Gastroesophageal sphincter (tissue), 3 donors: ENCODE measurements around the gene CENPU.
"Not testable (repeated sequence)": the region's sequence is repeated elsewhere in the genome, so short reads cannot be mapped to it uniquely, and the experiment has no call there.

Source experiments
- CTCF ChIP-seq, 4 experiments: fragments of 200-600 bp in 2 of 4; fragments of 450-650 bp in 2 of 4; sonication (generic) in 1 of 4; IDR thresholded peaks; one replicate each; pipeline ENCODE4 v1.5.1; 2017 to 2019; ENCODE audit warnings: antibody characterized with exemption in 4 of 4, mild to moderate bottlenecking in 2 of 4, moderate library complexity in 2 of 4
- EP300 ChIP-seq: sonication (generic); formaldehyde crosslinking; IDR thresholded peaks from one replicate; pipeline ENCODE4 v1.6.1; 2017; ENCODE audit warnings: antibody characterized with exemption, mild to moderate bottlenecking
- POLR2A ChIP-seq, 2 donors: fragments of 450-650 bp; IDR thresholded peaks; one replicate each; pipeline ENCODE4 v1.6.1; 2017; ENCODE audit warnings: antibody characterized with exemption in 2 of 2, mild to moderate bottlenecking in 2 of 2, moderate library complexity in 1 of 2
- POLR2AphosphoS5 ChIP-seq: sonication (generic); formaldehyde crosslinking; IDR thresholded peaks from one replicate; pipeline ENCODE4 v1.6.1; 2017; ENCODE audit warnings: antibody characterized with exemption

GRCh38 chr4:184779160-184779559, 45.3 kb upstream of the CENPU start:
- TF ChIP-seq POLR2A (IDR thresholded peaks at IDR 0.05); CTCF (IDR thresholded peaks at IDR 0.05); EP300; POLR2AphosphoS5: not testable (repeated sequence)
